Stimulated activated CD4-positive, alpha-beta T cell treated with anti-CD3 and anti-CD28 coated beads, Interleukin-1b, Interleukin-23, amount 100 ng/mL, for 48 hours (primary cell): ENCODE data around the gene IFNA13.

Experiments
- DNase-seq: peaks from one replicate; pipeline ENCODE4 v3.0.0-alpha.2; 2020

IFNA13 gene

DNA sequence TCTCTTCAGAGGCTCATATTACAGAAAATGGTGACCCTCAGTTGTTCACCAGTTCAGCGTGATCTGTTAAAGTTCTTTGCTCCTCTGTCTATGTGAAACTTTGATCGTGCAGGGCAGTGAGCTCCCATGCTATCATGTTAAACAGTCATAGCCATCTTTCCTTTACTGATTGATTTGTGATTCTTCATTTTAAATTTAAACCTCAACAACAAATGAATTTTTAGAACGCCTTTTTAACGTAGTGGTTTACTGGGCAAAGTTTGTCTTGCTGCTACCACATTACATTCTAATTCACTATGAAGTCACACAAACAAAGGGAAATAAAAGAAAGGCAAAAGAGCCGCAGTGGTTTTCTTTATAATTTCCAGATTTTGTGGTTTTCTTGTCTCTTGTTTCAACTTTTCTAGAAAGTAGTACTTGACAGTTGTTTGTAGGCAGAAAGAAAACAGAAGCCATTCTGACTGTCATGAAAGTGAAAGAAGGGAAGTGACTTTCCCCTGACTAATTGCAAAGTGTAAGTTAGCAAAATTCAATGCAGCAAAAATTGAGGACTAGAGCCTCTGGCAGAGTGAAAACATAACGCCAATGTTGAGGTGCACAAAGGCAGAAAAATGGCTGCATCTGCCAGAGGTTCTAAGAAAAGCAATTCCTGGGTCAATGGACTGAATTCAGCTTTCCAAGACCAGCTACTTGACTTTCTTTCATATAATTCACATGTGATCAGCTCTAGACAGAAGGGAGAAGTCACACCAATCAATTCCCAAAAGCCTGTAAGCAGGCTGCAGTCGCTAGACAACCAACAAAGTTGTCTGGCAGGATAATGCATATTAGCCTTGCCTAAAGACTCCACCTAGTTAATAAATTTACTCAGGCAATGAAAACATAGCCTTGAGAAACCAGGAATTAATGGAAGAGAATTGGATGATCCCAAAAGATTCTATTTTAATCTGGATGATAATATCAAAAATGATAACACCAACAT, 10.1 kb downstream of the IFNA13 start:
- DNase-seq: peak; percentile 16

DNA sequence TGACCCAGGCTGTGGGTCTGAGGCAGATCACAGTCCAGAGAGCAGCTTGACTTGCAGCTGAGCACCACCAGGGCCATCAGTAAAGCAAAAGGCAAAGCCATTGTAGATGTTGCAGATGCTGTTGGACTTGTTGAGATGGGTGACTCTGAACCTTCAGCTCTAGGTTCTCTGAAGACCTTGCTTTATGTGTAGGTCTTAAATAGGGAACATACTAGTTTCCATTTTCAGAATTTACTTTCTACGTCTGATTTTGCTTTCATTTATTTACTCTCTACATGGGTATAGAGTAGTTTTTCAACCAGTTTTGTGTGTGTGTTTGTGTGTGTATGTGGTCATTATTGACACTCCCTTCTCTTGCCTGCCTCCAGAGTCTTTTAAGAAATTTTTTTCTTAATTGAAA, 17.1 kb downstream of the IFNA13 start, which contains the start of gene IFNA6:
Gene IFNA6 (minus strand): TSS at position 101 of the 400 bp plus-strand sequence. CDS start 0 bp downstream, at position 101.
- DNase-seq: no peak

GRCh38 chr9:21348430-21348970, 19.4 kb downstream of the IFNA13 start:
- no peak for DNase-seq

DNA sequence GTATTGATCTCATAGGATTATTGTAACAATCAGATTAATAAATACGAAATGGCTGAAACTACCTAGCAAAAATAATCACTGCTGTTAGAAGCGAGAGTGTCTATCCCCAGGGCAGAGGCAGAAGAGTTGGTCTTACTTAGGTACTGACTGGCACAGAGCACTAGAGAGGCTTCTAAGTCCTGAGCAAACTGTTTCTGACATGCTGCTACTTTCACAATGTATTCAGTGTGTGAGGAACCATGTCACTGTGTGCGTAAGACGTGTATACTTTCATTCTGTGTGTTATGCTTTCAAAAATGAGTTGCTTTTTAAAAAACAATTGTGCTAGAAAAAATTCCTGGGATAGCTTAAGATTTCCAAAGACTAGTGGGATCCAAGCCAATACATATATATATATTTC, 27.1 kb downstream of the IFNA13 start:
- DNase-seq: no peak

GRCh38 chr9:21336457-21336856, 31.4 kb downstream of the IFNA13 start:
- no peak for DNase-seq

DNA sequence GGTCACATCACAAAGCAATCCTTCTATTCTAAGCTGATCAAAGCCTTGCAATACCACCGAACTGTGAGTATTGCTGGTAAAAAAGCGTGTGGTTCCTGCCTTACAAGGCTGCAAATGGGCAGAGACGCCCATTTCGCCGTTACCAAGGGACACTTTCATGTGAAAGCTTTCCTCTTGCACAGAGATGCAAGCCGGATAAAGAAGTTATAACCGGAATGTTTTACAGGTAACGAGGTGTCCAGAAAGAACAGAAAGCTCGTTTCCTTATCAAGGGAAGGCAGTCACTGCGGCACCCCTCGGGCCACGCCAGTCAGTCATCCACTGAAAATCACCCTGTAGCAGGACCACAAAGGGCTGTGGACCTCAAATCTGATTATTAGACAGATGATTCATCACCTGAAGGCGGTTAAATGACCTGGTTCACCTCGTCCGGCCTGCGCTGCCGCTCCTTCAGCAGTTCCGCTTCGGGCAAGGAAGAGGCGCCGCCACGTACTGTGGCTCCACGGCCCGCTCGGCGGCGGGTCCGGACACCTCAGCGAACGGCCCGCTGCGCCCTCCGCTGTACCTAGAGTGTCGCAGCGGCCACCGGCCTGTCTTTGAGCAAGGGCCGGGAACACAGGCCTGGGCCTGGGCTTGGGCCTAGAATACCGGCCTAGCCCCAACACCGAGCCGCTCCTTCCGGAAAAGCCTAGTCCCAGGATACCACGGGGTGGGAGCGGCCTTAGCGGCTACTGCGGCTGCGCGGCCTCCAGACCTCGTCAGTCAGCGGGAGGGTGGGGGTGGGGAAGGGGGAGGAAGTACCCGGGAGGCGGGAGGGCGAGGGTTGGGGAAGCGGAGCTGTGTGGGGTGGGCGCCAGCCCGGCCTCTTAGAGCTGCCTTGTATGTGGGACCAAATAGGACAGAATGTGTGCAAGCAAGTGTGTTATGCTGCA, 32.9 kb downstream of the IFNA13 start, which contains the start of gene KLHL9:
Gene KLHL9 (minus strand): TSS at position 704 of the 932 bp plus-strand sequence. CDS start 545 bp downstream, at position 159.
- peak; percentile 88 for DNase-seq

- DNase-seq: no peak
Measured at GRCh38 chr9:21333226-21333625, 34.6 kb downstream of the IFNA13 start.

GRCh38 chr9:21331676-21332402, 36.0 kb downstream of the IFNA13 start:
- no peak for DNase-seq

DNA sequence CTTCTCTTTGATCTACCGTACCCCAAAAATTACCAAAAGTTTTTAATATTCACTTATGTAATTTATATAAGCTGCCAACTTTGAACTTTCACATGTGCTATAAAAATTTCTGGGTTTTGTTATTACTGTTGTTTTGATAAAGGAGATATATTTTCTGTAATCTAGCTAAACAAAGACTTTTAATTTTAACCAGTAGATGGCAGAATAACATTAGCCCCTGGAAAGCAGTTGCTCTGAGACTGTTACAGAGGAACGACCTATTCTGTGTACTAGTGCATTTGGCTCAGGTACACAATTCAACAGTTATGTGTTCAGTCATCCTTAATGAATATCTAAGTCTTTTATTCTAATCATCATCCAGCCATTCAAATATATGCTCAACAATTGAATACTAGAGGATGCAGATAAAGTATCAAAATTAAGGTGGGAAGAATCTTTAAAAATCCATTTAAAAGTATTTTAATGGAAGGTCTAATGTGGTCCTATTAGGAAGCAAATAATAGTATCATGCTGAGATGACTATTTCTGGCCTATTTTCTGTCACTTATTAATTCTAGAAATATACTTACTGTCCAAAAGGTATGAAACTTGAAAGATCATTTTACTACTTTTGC, 41.2 kb downstream of the IFNA13 start:
- DNase-seq: no peak

- DNase-seq: no peak
Measured at GRCh38 chr9:21324047-21324446, 43.8 kb downstream of the IFNA13 start.

DNA sequence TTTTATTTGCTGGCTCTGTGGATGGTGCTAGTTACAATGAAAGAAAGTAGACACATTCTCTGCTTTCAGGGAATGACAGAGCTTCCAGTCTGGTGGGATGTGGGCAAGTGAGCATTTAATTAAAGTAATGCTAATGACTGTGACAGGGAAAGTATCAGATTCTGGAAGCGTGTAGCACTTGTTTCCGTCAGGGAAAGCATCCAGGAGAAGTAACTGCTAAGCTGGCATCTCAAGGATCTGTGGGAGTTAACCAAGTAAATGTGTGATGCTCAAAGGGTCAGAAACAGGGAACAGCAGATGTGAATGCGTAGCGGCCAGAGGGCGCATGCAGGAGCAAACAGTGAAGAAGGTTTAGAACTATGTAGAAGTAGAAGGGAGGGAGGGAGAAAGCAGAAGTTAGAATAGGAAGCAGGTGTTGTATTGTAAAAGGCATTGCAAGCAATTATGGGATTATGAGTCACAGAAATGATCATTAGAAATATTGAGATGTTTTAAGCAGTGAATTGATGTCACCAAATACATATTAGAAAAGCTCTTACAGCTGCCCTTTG, 44.9 kb downstream of the IFNA13 start:
- no peak for DNase-seq

DNA sequence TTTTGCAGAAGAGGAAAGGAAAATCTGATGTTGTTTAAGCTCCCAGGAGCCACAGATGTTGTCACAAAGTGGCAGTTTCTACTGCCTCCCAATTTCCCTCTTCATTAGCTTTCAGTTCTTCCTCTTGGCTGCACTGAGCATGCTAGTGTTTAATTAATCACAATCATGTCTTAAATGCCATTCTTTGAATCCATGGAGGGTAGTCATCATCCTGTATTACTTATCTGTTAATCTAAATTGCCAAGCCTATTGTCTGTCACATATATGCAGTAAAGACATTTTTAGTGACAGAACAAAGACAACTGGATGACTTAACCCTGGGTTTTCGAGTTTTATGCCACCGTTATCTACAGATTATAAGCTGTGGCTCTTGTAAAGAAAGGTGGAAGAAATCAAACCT, 47.4 kb downstream of the IFNA13 start:
- no peak for DNase-seq

GRCh38 chr9:21317956-21318923, 49.6 kb downstream of the IFNA13 start:
- DNase-seq: peak; percentile 10
